HepG2 (cell line): ENCODE data around the gene CFAP61. TPM values are rescaled to one million over a fixed set of nuclear protein-coding genes. Genes with fewer than 3 reads are reported as not detected.
A peak's percentile ranks its signal among the peaks of the same experiment; 100 is the strongest.

Experiments used
- E2F1 ChIP-seq: sonication (generic); formaldehyde crosslinking; IDR thresholded peaks from 2 replicates; pipeline ENCODE4 v1.5.0; 2020; ENCODE audit warnings: missing genetic modification reagents
- GFI1 ChIP-seq: sonication (generic); formaldehyde crosslinking; IDR thresholded peaks from 2 replicates; pipeline ENCODE4 v1.5.0; 2020; ENCODE audit warnings: missing genetic modification reagents, mild to moderate bottlenecking, borderline replicate concordance
- NR3C1 ChIP-seq: sonication (generic); formaldehyde crosslinking; IDR thresholded peaks from 2 replicates; pipeline ENCODE4 v1.4.0; 2020; ENCODE audit warnings: missing genetic modification reagents
- RAD21 ChIP-seq: fragments of 450-650 bp; formaldehyde crosslinking; IDR thresholded peaks from 2 replicates; pipeline ENCODE4 v1.5.0; 2020; ENCODE audit warnings: mild to moderate bottlenecking
- STAG1 ChIP-seq: sonication (generic); formaldehyde crosslinking; IDR thresholded peaks from 2 replicates; pipeline ENCODE4 v1.4.0; 2020; ENCODE audit warnings: missing genetic modification reagents
- ZNF276 ChIP-seq: sonication (generic); formaldehyde crosslinking; IDR thresholded peaks from 2 replicates; pipeline ENCODE4 v1.4.0; 2020; ENCODE audit warnings: mild to moderate bottlenecking, low read depth, missing genetic modification reagents
- ZNF331 ChIP-seq: sonication (generic); formaldehyde crosslinking; IDR thresholded peaks from 2 replicates; pipeline ENCODE4 v1.4.0; 2020; ENCODE audit warnings: missing genetic modification reagents
- ZNF746 ChIP-seq: sonication (generic); formaldehyde crosslinking; IDR thresholded peaks from 2 replicates; pipeline ENCODE4 v1.8.0; 2022; ENCODE audit warnings: mild to moderate bottlenecking, missing genetic modification reagents
- ZNF780A ChIP-seq: sonication (generic); formaldehyde crosslinking; IDR thresholded peaks from 2 replicates; pipeline ENCODE4 v1.8.0; 2022; ENCODE audit warnings: mild to moderate bottlenecking, missing genetic modification reagents, moderate library complexity
- polyA plus RNA-seq, 8 experiments: library from polyadenylated mRNA; depleted of rRNA in 3 of 8; stranded (reverse) in 7 of 8; unstranded in 1 of 8; fragments of >200 nt; fragmentation: Illumina TruSeq in 4 of 8; extraction: Trizol in 4 of 8; gene quantifications; 2 replicates each; pipeline versions ENCODE4 v1.2.1 to v1.2.3, GENCODE V29; 2011 to 2016; ENCODE audit warnings: low read depth in 4 of 8, missing spikeins in 1 of 8, mixed read lengths in 1 of 8; ENCODE audit not compliant: insufficient read depth in 1 of 8
- total RNA-seq, 5 experiments: library from RNA; depleted of rRNA; stranded (reverse); fragments of >200 nt; fragmentation: Illumina TruSeq; extraction: Trizol; gene quantifications; 2 replicates each; pipeline ENCODE4 v1.2.3, GENCODE V29; 2016; ENCODE audit warnings: low read depth in 1 of 5
- TF ChIP-seq, protein P1 (sequence below): IDR thresholded peaks from 2 replicates; pipeline ENCODE4 v1.4.0; 2020; ENCODE audit warnings: mild to moderate bottlenecking, missing genetic modification reagents
- TF ChIP-seq, protein P2 (sequence below): sonication (generic); formaldehyde crosslinking; IDR thresholded peaks from 2 replicates; pipeline ENCODE4 v1.8.1; 2023; ENCODE audit warnings: mild to moderate bottlenecking, inconsistent platforms, moderate library complexity, missing genetic modification reagents, borderline replicate concordance

Gene CFAP61
- total and polyA plus RNA-seq, 2 of the 13 experiments (the other 11 are each of a cell fraction or from before 2014, with no cell fraction given) = 0.27 TPM; not detected in 1

DNA sequence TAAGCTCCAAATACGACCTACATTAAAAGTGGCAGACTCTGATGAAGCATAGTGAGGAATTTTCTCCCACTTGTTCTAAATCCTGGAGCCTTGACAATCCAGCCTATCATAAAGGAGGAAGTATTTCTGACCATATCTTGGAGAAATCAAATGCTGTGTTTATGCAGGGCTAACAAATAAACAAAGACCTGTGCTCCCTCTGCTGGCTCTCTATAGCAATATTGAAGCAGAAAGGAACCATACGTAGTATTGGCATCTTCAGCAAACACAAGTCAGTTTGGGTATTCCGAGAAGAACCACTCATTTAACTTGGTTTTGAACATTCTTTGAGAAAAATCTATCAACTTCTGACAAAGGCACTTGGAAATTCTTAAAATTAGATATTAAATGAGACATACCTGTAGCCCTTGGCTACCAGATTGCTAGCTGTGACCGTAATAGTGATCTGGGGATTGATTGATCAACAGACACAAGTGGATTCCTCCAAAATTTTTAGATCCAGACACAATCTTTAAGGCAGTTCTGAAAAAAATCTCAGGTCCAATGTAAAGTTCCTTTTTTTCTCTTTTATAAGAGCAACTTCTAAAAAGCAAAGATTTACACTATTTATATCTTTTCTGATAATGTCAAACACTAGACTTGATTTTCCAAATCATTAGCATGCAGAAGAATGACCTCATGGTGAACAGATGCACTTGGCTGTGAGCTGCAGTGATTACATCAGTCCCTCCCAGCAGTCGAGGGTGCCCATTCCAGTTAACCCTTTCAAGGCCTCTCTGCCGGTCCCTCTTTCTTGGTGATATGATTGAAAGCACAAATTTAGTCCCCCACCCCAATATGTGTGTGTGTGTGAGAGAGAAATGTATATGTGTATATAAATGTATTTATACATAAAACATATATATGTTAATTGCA is 355.8 kb downstream of the CFAP61 start (continued):
- TF ChIP-seq, protein P1, sequence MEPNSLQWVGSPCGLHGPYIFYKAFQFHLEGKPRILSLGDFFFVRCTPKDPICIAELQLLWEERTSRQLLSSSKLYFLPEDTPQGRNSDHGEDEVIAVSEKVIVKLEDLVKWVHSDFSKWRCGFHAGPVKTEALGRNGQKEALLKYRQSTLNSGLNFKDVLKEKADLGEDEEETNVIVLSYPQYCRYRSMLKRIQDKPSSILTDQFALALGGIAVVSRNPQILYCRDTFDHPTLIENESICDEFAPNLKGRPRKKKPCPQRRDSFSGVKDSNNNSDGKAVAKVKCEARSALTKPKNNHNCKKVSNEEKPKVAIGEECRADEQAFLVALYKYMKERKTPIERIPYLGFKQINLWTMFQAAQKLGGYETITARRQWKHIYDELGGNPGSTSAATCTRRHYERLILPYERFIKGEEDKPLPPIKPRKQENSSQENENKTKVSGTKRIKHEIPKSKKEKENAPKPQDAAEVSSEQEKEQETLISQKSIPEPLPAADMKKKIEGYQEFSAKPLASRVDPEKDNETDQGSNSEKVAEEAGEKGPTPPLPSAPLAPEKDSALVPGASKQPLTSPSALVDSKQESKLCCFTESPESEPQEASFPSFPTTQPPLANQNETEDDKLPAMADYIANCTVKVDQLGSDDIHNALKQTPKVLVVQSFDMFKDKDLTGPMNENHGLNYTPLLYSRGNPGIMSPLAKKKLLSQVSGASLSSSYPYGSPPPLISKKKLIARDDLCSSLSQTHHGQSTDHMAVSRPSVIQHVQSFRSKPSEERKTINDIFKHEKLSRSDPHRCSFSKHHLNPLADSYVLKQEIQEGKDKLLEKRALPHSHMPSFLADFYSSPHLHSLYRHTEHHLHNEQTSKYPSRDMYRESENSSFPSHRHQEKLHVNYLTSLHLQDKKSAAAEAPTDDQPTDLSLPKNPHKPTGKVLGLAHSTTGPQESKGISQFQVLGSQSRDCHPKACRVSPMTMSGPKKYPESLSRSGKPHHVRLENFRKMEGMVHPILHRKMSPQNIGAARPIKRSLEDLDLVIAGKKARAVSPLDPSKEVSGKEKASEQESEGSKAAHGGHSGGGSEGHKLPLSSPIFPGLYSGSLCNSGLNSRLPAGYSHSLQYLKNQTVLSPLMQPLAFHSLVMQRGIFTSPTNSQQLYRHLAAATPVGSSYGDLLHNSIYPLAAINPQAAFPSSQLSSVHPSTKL = no peak
- peak; percentile 23; the same call in 1 of the 2 replicates for TF ChIP-seq RAD21
- no peak for TF ChIP-seq ZNF780A
- TF ChIP-seq, protein P2, sequence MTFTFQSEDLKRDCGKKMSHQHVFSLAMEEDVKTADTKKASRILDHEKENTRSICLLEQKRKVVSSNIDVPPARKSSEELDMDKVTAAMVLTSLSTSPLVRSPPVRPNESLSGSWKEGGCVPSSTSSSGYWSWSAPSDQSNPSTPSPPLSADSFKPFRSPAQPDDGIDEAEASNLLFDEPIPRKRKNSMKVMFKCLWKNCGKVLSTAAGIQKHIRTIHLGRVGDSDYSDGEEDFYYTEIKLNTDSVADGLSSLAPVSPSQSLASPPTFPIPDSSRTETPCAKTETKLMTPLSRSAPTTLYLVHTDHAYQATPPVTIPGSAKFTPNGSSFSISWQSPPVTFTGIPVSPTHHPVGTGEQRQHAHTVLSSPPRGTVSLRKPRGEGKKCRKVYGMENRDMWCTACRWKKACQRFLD (CRISPR knock-in tag) = no peak
- no peak for TF ChIP-seq GFI1
- TF ChIP-seq E2F1 (CRISPR knock-in tag) = no peak
- TF ChIP-seq STAG1 = peak; percentile 42
- TF ChIP-seq NR3C1 (CRISPR knock-in tag) = no peak
- TF ChIP-seq ZNF746 = no peak
- no peak for TF ChIP-seq ZNF331
- TF ChIP-seq ZNF276 (CRISPR knock-in tag) = no peak
